Liver (tissue), 9 donors: ENCODE results near the gene CADPS. TPM values are rescaled to one million over a fixed set of nuclear protein-coding genes. Genes with fewer than 3 reads are reported as not detected.

Experiments used
- DNase-seq: peaks from one replicate; pipeline ENCODE4 v3.0.0-alpha.2; 2017; ENCODE audit warnings: low spot score
- H3K27ac ChIP-seq, 2 donors: one replicate each; pipeline ENCODE4 v1.7.0; 2013; ENCODE audit warnings: inconsistent platforms in 2 of 2, low read length in 2 of 2, control low read depth in 1 of 2, low read depth in 1 of 2, mild to moderate bottlenecking in 1 of 2
- H3K27me3 ChIP-seq, 4 donors: one replicate each; pipeline versions ENCODE4 v1.6.1 to v1.7.0; 2013; ENCODE audit warnings: low read length in 3 of 4, inconsistent platforms in 1 of 4, mild to moderate bottlenecking in 1 of 4, moderate library complexity in 1 of 4; ENCODE audit not compliant: control insufficient read depth in 4 of 4, insufficient read depth in 4 of 4
- H3K36me3 ChIP-seq, 4 donors: one replicate each; pipeline versions ENCODE4 v1.6.1 to v1.7.0; 2013; ENCODE audit warnings: low read length in 3 of 4, mild to moderate bottlenecking in 3 of 4, low read depth in 1 of 4, moderate library complexity in 1 of 4; ENCODE audit not compliant: control insufficient read depth in 4 of 4, insufficient read depth in 3 of 4
- H3K4me1 ChIP-seq, 4 donors: one replicate each; pipeline versions ENCODE4 v1.6.1 to v1.7.0; 2013; ENCODE audit warnings: low read length in 3 of 4, mild to moderate bottlenecking in 3 of 4, moderate library complexity in 1 of 4; ENCODE audit not compliant: control insufficient read depth in 4 of 4, insufficient read depth in 4 of 4
- H3K4me3 ChIP-seq, 3 donors: one replicate each; pipeline versions ENCODE4 v1.6.1 to v1.7.0; 2013; ENCODE audit warnings: low read length in 3 of 3, control low read depth in 1 of 3, low read depth in 1 of 3, mild to moderate bottlenecking in 1 of 3
- H3K9ac ChIP-seq, 2 donors: one replicate each; pipeline ENCODE4 v1.7.0; 2013; ENCODE audit warnings: low read length in 2 of 2, mild to moderate bottlenecking in 2 of 2, moderate library complexity in 2 of 2, control low read depth in 1 of 2, low read depth in 1 of 2
- H3K9me3 ChIP-seq, 4 donors: one replicate each; pipeline versions ENCODE4 v1.6.1 to v1.7.0; 2013; ENCODE audit warnings: low read length in 3 of 4; ENCODE audit not compliant: control insufficient read depth in 4 of 4
- ATF3 ChIP-seq: IDR thresholded peaks from 2 replicates; pipeline ENCODE4 v1.6.1; 2016; ENCODE audit warnings: antibody characterized with exemption
- CTCF ChIP-seq: fragments of 150-350 bp; IDR thresholded peaks from 2 replicates; pipeline ENCODE4 v1.5.1; 2017; ENCODE audit warnings: improper control_type of control experiment, low read depth, low read length; ENCODE audit not compliant: missing input control
- EGR1 ChIP-seq, 2 donors: IDR thresholded peaks; 2 replicates each; pipeline ENCODE4 v1.6.1; 2016 to 2018; ENCODE audit warnings: antibody characterized with exemption in 2 of 2, low read depth in 2 of 2
- FOXA1 ChIP-seq: IDR thresholded peaks from 2 replicates; pipeline ENCODE4 v1.6.1; 2016; ENCODE audit warnings: antibody characterized with exemption
- FOXA2 ChIP-seq: IDR thresholded peaks from 2 replicates; pipeline ENCODE4 v1.6.1; 2016; ENCODE audit warnings: antibody characterized with exemption
- GABPA ChIP-seq, 2 donors: IDR thresholded peaks in 1 of 2; conservative IDR thresholded peaks in 1 of 2; 2 replicates each; pipeline ENCODE4 v1.6.1; 2016; ENCODE audit warnings: antibody characterized with exemption in 2 of 2, mild to moderate bottlenecking in 1 of 2, moderate library complexity in 1 of 2
- HNF4A ChIP-seq, 2 donors: conservative IDR thresholded peaks; 2 replicates each; pipeline ENCODE4 v1.6.1; 2016; ENCODE audit warnings: antibody characterized with exemption in 2 of 2, mild to moderate bottlenecking in 2 of 2
- HNF4G ChIP-seq: IDR thresholded peaks from 2 replicates; pipeline ENCODE4 v1.6.1; 2016; ENCODE audit warnings: antibody characterized with exemption
- JUND ChIP-seq, 2 donors: IDR thresholded peaks; 2 replicates each; pipeline ENCODE4 v1.6.1; 2016; ENCODE audit warnings: antibody characterized with exemption in 2 of 2
- MAX ChIP-seq: IDR thresholded peaks from 2 replicates; pipeline ENCODE4 v1.6.1; 2016; ENCODE audit warnings: antibody characterized with exemption
- NR2F2 ChIP-seq: IDR thresholded peaks from 2 replicates; pipeline ENCODE4 v1.6.1; 2016; ENCODE audit warnings: antibody characterized with exemption
- RAD21 ChIP-seq, 2 donors: IDR thresholded peaks; 2 replicates each; pipeline ENCODE4 v1.6.1; 2016; ENCODE audit warnings: antibody characterized with exemption in 2 of 2, mild to moderate bottlenecking in 2 of 2
- REST ChIP-seq: IDR thresholded peaks from 2 replicates; pipeline ENCODE4 v1.6.1; 2016; ENCODE audit warnings: antibody characterized with exemption, mild to moderate bottlenecking
- RXRA ChIP-seq, 2 donors: IDR thresholded peaks; 2 replicates each; pipeline ENCODE4 v1.6.1; 2017 to 2018; ENCODE audit warnings: antibody characterized with exemption in 2 of 2, mild to moderate bottlenecking in 1 of 2
- SP1 ChIP-seq: IDR thresholded peaks from 2 replicates; pipeline ENCODE4 v1.6.1; 2018; ENCODE audit warnings: antibody characterized with exemption, mild to moderate bottlenecking
- TAF1 ChIP-seq: conservative IDR thresholded peaks from 2 replicates; pipeline ENCODE4 v1.6.1; 2016; ENCODE audit warnings: antibody characterized with exemption, mild to moderate bottlenecking
- YY1 ChIP-seq: IDR thresholded peaks from 2 replicates; pipeline ENCODE4 v1.6.1; 2016; ENCODE audit warnings: antibody characterized with exemption, mild to moderate bottlenecking
- WGBS: extraction: QIAGEN DNeasy Blood & Tissue Kit; methylation state at CpG from one replicate; pipeline ENCODE4 v1.1.7; 2013; 5-methylcytosine and 5-hydroxymethylcytosine counted together
- polyA plus RNA-seq, 2 donors: library from polyadenylated mRNA; stranded (reverse) in 1 of 2; unstranded in 1 of 2; fragments of 200-250 nt in 1 of 2; fragments of >200 nt in 1 of 2; fragmentation: Nextera tagmentation in 1 of 2; extraction: Ambion mirVana in 1 of 2; gene quantifications; one replicate each; pipeline versions ENCODE4 v1.2.1 to v1.2.3, GENCODE V29; 2013 to 2015
- total RNA-seq, 2 donors: library from RNA; depleted of rRNA; stranded (reverse); fragments of >200 nt; gene quantifications; one replicate each; pipeline ENCODE4 v1.2.3, GENCODE V29; 2014
- TF ChIP-seq, protein P1 (sequence below): IDR thresholded peaks from 2 replicates; pipeline ENCODE4 v1.6.1; 2016; ENCODE audit warnings: antibody characterized with exemption
- donor health status: healthy.
- donor health status: healthy.
- donor health status: healthy.
- donor health status: healthy.
- donor health status: healthy.

The CADPS gene
- total and polyA plus RNA-seq, 4 donors = 0.05 to 0.37 (median 0.17) TPM; not detected in 1

DNA sequence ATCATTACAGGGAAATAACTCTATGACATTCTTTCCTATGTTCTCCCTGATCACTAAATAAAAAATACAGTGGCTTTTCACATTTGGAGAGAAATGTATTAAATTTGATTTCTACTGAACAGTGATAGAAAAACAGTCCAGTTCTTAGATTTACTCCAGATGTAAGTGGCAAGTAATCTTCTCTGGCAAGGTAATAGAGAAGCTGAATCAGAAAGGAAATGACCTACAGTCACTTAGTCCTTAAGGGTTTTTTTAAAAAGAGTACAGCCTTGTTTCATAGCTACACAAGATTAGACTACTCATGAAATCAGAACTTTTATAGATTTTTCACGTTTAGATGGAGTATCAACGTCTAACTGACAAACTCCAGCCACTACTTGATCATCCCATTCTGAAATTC is 236.9 kb downstream of the CADPS start:
- no peak overlapping the region for H3K4me3 ChIP-seq
- no peak for DNase-seq
- WGBS = 43% methylated on average over 2 of the region's 2 CpGs
- no peak overlapping the region for H3K27ac ChIP-seq
- TF ChIP-seq ATF3 = no peak
- no peak for TF ChIP-seq HNF4G
- no peak for TF ChIP-seq MAX
- TF ChIP-seq JUND (IDR thresholded peaks at IDR 0.05) = no peak
- TF ChIP-seq CTCF = no peak
- TF ChIP-seq TAF1 = no peak
- TF ChIP-seq EGR1 (IDR thresholded peaks at IDR 0.05; ENCODE audit: low read depth in 2 of 2) = no peak
- TF ChIP-seq GABPA (IDR thresholded peaks at IDR 0.05 in 1 of 2, conservative IDR thresholded peaks at IDR 0.05 in 1 of 2) = no peak
- no peak for TF ChIP-seq FOXA1
- TF ChIP-seq, protein P1, sequence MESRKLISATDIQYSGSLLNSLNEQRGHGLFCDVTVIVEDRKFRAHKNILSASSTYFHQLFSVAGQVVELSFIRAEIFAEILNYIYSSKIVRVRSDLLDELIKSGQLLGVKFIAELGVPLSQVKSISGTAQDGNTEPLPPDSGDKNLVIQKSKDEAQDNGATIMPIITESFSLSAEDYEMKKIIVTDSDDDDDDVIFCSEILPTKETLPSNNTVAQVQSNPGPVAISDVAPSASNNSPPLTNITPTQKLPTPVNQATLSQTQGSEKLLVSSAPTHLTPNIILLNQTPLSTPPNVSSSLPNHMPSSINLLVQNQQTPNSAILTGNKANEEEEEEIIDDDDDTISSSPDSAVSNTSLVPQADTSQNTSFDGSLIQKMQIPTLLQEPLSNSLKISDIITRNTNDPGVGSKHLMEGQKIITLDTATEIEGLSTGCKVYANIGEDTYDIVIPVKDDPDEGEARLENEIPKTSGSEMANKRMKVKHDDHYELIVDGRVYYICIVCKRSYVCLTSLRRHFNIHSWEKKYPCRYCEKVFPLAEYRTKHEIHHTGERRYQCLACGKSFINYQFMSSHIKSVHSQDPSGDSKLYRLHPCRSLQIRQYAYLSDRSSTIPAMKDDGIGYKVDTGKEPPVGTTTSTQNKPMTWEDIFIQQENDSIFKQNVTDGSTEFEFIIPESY = no peak
- TF ChIP-seq REST = no peak
- TF ChIP-seq FOXA2 = no peak
- TF ChIP-seq RAD21 (IDR thresholded peaks at IDR 0.05) = no peak
- TF ChIP-seq RXRA (IDR thresholded peaks at IDR 0.05) = no peak
- no peak for TF ChIP-seq NR2F2
- TF ChIP-seq HNF4A (conservative IDR thresholded peaks at IDR 0.05) = no peak
- no peak for TF ChIP-seq YY1
- TF ChIP-seq SP1 = no peak
- H3K4me1 ChIP-seq = no peaks in the 10 kb centered on the region
- no peaks in the 10 kb centered on the region for H3K36me3 ChIP-seq
- H3K9me3 ChIP-seq = no peaks in the 10 kb centered on the region
- H3K9ac ChIP-seq = no peak overlapping the region
- H3K27me3 ChIP-seq = peaks cover 0 to 2% (median 0%) of the 10 kb centered on the region in 4 donors
